ENCODE measurements around the gene DPP3. TPM values are rescaled to one million over a fixed set of nuclear protein-coding genes. Genes with fewer than 3 reads are reported as not detected.

DPP3 gene
- total RNA-seq, 2 experiments from 2014 or later: 73.3 to 79.1 TPM

- H3K27ac Mint-ChIP-seq: peak within 1 kb of the TSS; percentile 25
- ATAC-seq (peak; percentile 97), DNase-seq (peak; percentile 83)
- POLR2A ChIA-PET: interaction anchor here (0.9 to 2.3 kb wide), 2 partner anchors 30 to 356 kb away, joined by 3 to 7 read pairs; partner anchors contain the start of gene DPP3
- no peaks in the 10 kb centered on the region for H3K9me3 Mint-ChIP-seq (ENCODE audit: insufficient read depth)
- H3K4me1 Mint-ChIP-seq (ENCODE audit: low read depth): peaks cover 25% of the 10 kb centered on the region
- H3K27me3 Mint-ChIP-seq (ENCODE audit: low read depth): no peaks in the 10 kb centered on the region
- peaks cover 11% of the 10 kb centered on the region for H3K36me3 Mint-ChIP-seq (ENCODE audit: low read depth)
- peak within 1 kb of the TSS; percentile 85 for H3K4me3 Mint-ChIP-seq
- CTCF ChIA-PET: interaction anchor here (1.2 to 2.5 kb wide), 2 partner anchors 32 to 168 kb away, joined by 4 to 7 read pairs; partner anchors contain the start of gene RBM4B
Observed at GRCh38 chr11:66510271-66510989, 30.2 kb downstream of the DPP3 start, which contains the start of gene BBS1. Gene BBS1 (plus strand): TSS chr11:66510635. CDS start chr11:66510660, 25 bp downstream.

- ChIA-PET POLR2A (interaction anchor here (2.3 kb wide), 1 partner anchor 31 kb away, joined by 7 read pairs; the partner anchor contains the start of gene DPP3), CTCF (interaction anchor here (1.2 kb wide), 1 partner anchor 32 kb away, joined by 4 read pairs; no protein-coding TSS in a partner anchor)
- H3K4me1 Mint-ChIP-seq (ENCODE audit: low read depth): peaks cover 25% of the 10 kb centered on the region
- H3K27me3 Mint-ChIP-seq (ENCODE audit: low read depth): no peaks in the 10 kb centered on the region
- peak; percentile 7 for ATAC-seq
- peak overlapping the region; percentile 23 for H3K27ac Mint-ChIP-seq
- peaks cover 9% of the 10 kb centered on the region for H3K36me3 Mint-ChIP-seq (ENCODE audit: low read depth)
- H3K4me3 Mint-ChIP-seq: peak overlapping the region; percentile 85
- H3K9me3 Mint-ChIP-seq (ENCODE audit: insufficient read depth): no peaks in the 10 kb centered on the region
- DNase-seq: no peak
Observed at GRCh38 chr11:66510990-66511339, 30.7 kb downstream of the DPP3 start.

GRCh38 chr11:66523611-66524010 lies 43.4 kb downstream of the DPP3 start:
- no peak overlapping the region for H3K27ac Mint-ChIP-seq
- peaks cover 12% of the 10 kb centered on the region for H3K36me3 Mint-ChIP-seq (ENCODE audit: low read depth)
- H3K27me3 Mint-ChIP-seq (ENCODE audit: low read depth): no peaks in the 10 kb centered on the region
- CTCF ChIA-PET: no interaction called here
- POLR2A ChIA-PET: no interaction called here
- H3K4me3 Mint-ChIP-seq: no peak overlapping the region
- no peaks in the 10 kb centered on the region for H3K9me3 Mint-ChIP-seq (ENCODE audit: insufficient read depth)
- no peak for DNase-seq
- ATAC-seq: no peak
- no peaks in the 10 kb centered on the region for H3K4me1 Mint-ChIP-seq (ENCODE audit: low read depth)

- H3K4me1 Mint-ChIP-seq (ENCODE audit: low read depth): no peaks in the 10 kb centered on the region
- no peaks in the 10 kb centered on the region for H3K27me3 Mint-ChIP-seq (ENCODE audit: low read depth)
- no peak overlapping the region for H3K27ac Mint-ChIP-seq
- no peak for DNase-seq
- POLR2A ChIA-PET: no interaction called here
- CTCF ChIA-PET: no interaction called here
- H3K9me3 Mint-ChIP-seq (ENCODE audit: insufficient read depth): no peaks in the 10 kb centered on the region
- H3K4me3 Mint-ChIP-seq: no peak overlapping the region
- peaks cover 12% of the 10 kb centered on the region for H3K36me3 Mint-ChIP-seq (ENCODE audit: low read depth)
- no peak for ATAC-seq
Observed at GRCh38 chr11:66524304-66525040, 44.2 kb downstream of the DPP3 start.

GRCh38 chr11:66529069-66529468 lies 48.8 kb downstream of the DPP3 start:
- ATAC-seq: no peak
- H3K27ac Mint-ChIP-seq: no peak overlapping the region
- POLR2A ChIA-PET: no interaction called here

GRCh38 chr11:66529655-66530054 lies 49.4 kb downstream of the DPP3 start:
- peaks cover 4% of the 10 kb centered on the region for H3K36me3 Mint-ChIP-seq (ENCODE audit: low read depth)
- H3K4me1 Mint-ChIP-seq (ENCODE audit: low read depth): no peaks in the 10 kb centered on the region
- H3K4me3 Mint-ChIP-seq: no peak overlapping the region
- CTCF ChIA-PET: no interaction called here
- no peaks in the 10 kb centered on the region for H3K27me3 Mint-ChIP-seq (ENCODE audit: low read depth)
- POLR2A ChIA-PET: no interaction called here
- DNase-seq (no peak), ATAC-seq (no peak)
- H3K9me3 Mint-ChIP-seq (ENCODE audit: insufficient read depth): no peaks in the 10 kb centered on the region
- no peak overlapping the region for H3K27ac Mint-ChIP-seq

More at GRCh38 chr11:66529069-66529468, 48.8 kb downstream of the DPP3 start:
- no peaks in the 10 kb centered on the region for H3K4me1 Mint-ChIP-seq (ENCODE audit: low read depth)
- H3K4me3 Mint-ChIP-seq: no peak overlapping the region
- no peaks in the 10 kb centered on the region for H3K27me3 Mint-ChIP-seq (ENCODE audit: low read depth)
- DNase-seq: no peak
- no peaks in the 10 kb centered on the region for H3K9me3 Mint-ChIP-seq (ENCODE audit: insufficient read depth)
- CTCF ChIA-PET: no interaction called here
- peaks cover 4% of the 10 kb centered on the region for H3K36me3 Mint-ChIP-seq (ENCODE audit: low read depth)

GRCh38 chr11:66530927-66531709 lies 50.9 kb downstream of the DPP3 start:
- Mint-ChIP-seq H3K9me3 (ENCODE audit: insufficient read depth) (no peaks in the 10 kb centered on the region), H3K4me1 (ENCODE audit: low read depth) (no peaks in the 10 kb centered on the region), H3K4me3 (no peak overlapping the region), H3K27me3 (ENCODE audit: low read depth) (no peaks in the 10 kb centered on the region), H3K36me3 (ENCODE audit: low read depth) (peaks cover 10% of the 10 kb centered on the region), H3K27ac (no peak overlapping the region)
- ATAC-seq (no peak), DNase-seq (no peak)
- CTCF ChIA-PET: no interaction called here
- POLR2A ChIA-PET: no interaction called here

- Mint-ChIP-seq H3K4me3 (no peak overlapping the region), H3K27ac (no peak overlapping the region), H3K9me3 (ENCODE audit: insufficient read depth) (no peaks in the 10 kb centered on the region), H3K36me3 (ENCODE audit: low read depth) (peaks cover 10% of the 10 kb centered on the region), H3K4me1 (ENCODE audit: low read depth) (no peaks in the 10 kb centered on the region), H3K27me3 (ENCODE audit: low read depth) (no peaks in the 10 kb centered on the region)
- DNase-seq: no peak
- no peak for ATAC-seq
- ChIA-PET POLR2A (no interaction called here), CTCF (no interaction called here)
Observed at GRCh38 chr11:66531841-66532240, 51.6 kb downstream of the DPP3 start.

- Mint-ChIP-seq H3K4me3 (no peak overlapping the region), H3K27ac (no peak overlapping the region), H3K4me1 (ENCODE audit: low read depth) (no peaks in the 10 kb centered on the region), H3K9me3 (ENCODE audit: insufficient read depth) (no peaks in the 10 kb centered on the region), H3K36me3 (ENCODE audit: low read depth) (peaks cover 13% of the 10 kb centered on the region), H3K27me3 (ENCODE audit: low read depth) (no peaks in the 10 kb centered on the region)
- DNase-seq: no peak
- no peak for ATAC-seq
- ChIA-PET POLR2A (no interaction called here), CTCF (interaction anchor here (0.9 kb wide), 1 partner anchor 11 kb away, joined by 3 read pairs; no protein-coding TSS in a partner anchor)
Observed at GRCh38 chr11:66532784-66533183, 52.5 kb downstream of the DPP3 start.

GRCh38 chr11:66539170-66539869 lies 59.1 kb downstream of the DPP3 start:
- ChIA-PET CTCF (no interaction called here), POLR2A (no interaction called here)
- Mint-ChIP-seq H3K27ac (no peak overlapping the region), H3K27me3 (ENCODE audit: low read depth) (no peaks in the 10 kb centered on the region), H3K9me3 (ENCODE audit: insufficient read depth) (no peaks in the 10 kb centered on the region), H3K36me3 (ENCODE audit: low read depth) (peaks cover 39% of the 10 kb centered on the region), H3K4me3 (no peak overlapping the region), H3K4me1 (ENCODE audit: low read depth) (peaks cover 27% of the 10 kb centered on the region)
- ATAC-seq: no peak
- DNase-seq: no peak

- no peaks in the 10 kb centered on the region for H3K9me3 Mint-ChIP-seq (ENCODE audit: insufficient read depth)
- no peaks in the 10 kb centered on the region for H3K27me3 Mint-ChIP-seq (ENCODE audit: low read depth)
- POLR2A ChIA-PET: no interaction called here
- H3K27ac Mint-ChIP-seq: no peak overlapping the region
- ATAC-seq (no peak), DNase-seq (no peak)
- CTCF ChIA-PET: no interaction called here
- H3K36me3 Mint-ChIP-seq (ENCODE audit: low read depth): peaks cover 39% of the 10 kb centered on the region
- no peak overlapping the region for H3K4me3 Mint-ChIP-seq
- peaks cover 28% of the 10 kb centered on the region for H3K4me1 Mint-ChIP-seq (ENCODE audit: low read depth)
Observed at GRCh38 chr11:66539870-66540213, 59.6 kb downstream of the DPP3 start.
